SK-N-SH (cell line): ENCODE results near the gene R3HDML. TPM values are rescaled to one million over a fixed set of nuclear protein-coding genes. Genes with fewer than 3 reads are reported as not detected.

Experiments
- CTCF ChIA-PET: fragments of 300-600, 350-600 bp; formaldehyde crosslinking; extraction: SDS; loops from one replicate; lab custom pipeline; 2021; lab: Yijun Ruan, JAX
- POLR2A ChIA-PET: fragments of 350-600 bp; sonication (Branson Sonifier 250); formaldehyde crosslinking; extraction: SDS; loops from one replicate; lab custom pipeline; 2020; ENCODE audit warnings: antibody characterized with exemption, inconsistent platforms; lab: Yijun Ruan, JAX
- DNase-seq: peaks from one replicate; pipeline ENCODE4 v3.0.0; 2012
- H2AFZ ChIP-seq: fragments of 200-600 bp; sonication (generic); 2 replicates; pipeline ENCODE4 v1.8.1; 2016; ENCODE audit warnings: antibody characterized with exemption, mild to moderate bottlenecking, low read depth
- H3F3A ChIP-seq: fragments of 200-600 bp; sonication (generic); replicated peaks from 2 replicates; pipeline ENCODE3; 2016; ENCODE audit warnings: antibody characterized with exemption, mild to moderate bottlenecking; ENCODE audit not compliant: insufficient read depth
- H3K27ac ChIP-seq, 2 experiments: fragments of 200-500 bp in 1 of 2; fragments of 200-600 bp in 1 of 2; sonication (Bioruptor generic) in 1 of 2; sonication (generic), shearing (Covaris generic) in 1 of 2; 2 replicates each; pipeline versions ENCODE4 v1.5.1 to v1.6.1; 2014 to 2016; ENCODE audit warnings: low read depth in 2 of 2, inconsistent platforms in 1 of 2, low read length in 1 of 2, mild to moderate bottlenecking in 1 of 2, mixed read lengths in 1 of 2
- H3K27me3 ChIP-seq: fragments of 200-600 bp; sonication (generic), shearing (Covaris generic); 2 replicates; pipeline ENCODE4 v1.6.1; 2016; ENCODE audit warnings: mixed run types; ENCODE audit not compliant: insufficient read depth
- H3K36me3 ChIP-seq, 2 experiments: fragments of 200-500 bp in 1 of 2; fragments of 200-600 bp in 1 of 2; sonication (Bioruptor generic) in 1 of 2; sonication (generic) in 1 of 2; replicated peaks in 1 of 2; 2 replicates each; pipeline versions ENCODE3 to v1.5.1; 2014 to 2016; ENCODE audit warnings: low read length in 1 of 2, mild to moderate bottlenecking in 1 of 2; ENCODE audit not compliant: insufficient read depth in 2 of 2, control insufficient read depth in 1 of 2
- H3K4me1 ChIP-seq, 2 experiments: fragments of 200-500 bp in 1 of 2; fragments of 200-600 bp in 1 of 2; sonication (Bioruptor generic) in 1 of 2; sonication (generic), shearing (Covaris generic) in 1 of 2; 2 replicates each; pipeline versions ENCODE4 v1.5.1 to v1.6.1; 2014 to 2016; ENCODE audit warnings: low read depth in 1 of 2, low read length in 1 of 2, mixed run types in 1 of 2; ENCODE audit not compliant: insufficient read depth in 2 of 2, control insufficient read depth in 1 of 2
- H3K4me2 ChIP-seq: fragments of 200-600 bp; sonication (generic), shearing (Covaris generic); 2 replicates; pipeline ENCODE4 v1.6.1; 2017; ENCODE audit warnings: mixed run types
- H3K4me3 ChIP-seq, 2 experiments: fragments of 200-500 bp in 1 of 2; fragments of 200-600 bp in 1 of 2; sonication (Bioruptor generic) in 1 of 2; sonication (generic), shearing (Covaris generic) in 1 of 2; 2 replicates each; pipeline versions ENCODE4 v1.5.1 to v1.8.1; 2014 to 2016; ENCODE audit warnings: low read depth in 2 of 2, inconsistent platforms in 1 of 2, low read length in 1 of 2, mild to moderate bottlenecking in 1 of 2, mixed read lengths in 1 of 2, moderate library complexity in 1 of 2
- H3K79me2 ChIP-seq: fragments of 200-600 bp; sonication (generic); 2 replicates; pipeline ENCODE4 v1.8.1; 2017; ENCODE audit warnings: mild to moderate bottlenecking; ENCODE audit not compliant: insufficient read depth
- H3K9ac ChIP-seq: fragments of 200-600 bp; sonication (generic); 2 replicates; pipeline ENCODE4 v1.6.1; 2017; ENCODE audit warnings: mixed run types
- H3K9me2 ChIP-seq: fragments of 200-600 bp; sonication (generic); 2 replicates; pipeline ENCODE4 v1.6.1; 2017; ENCODE audit warnings: mixed run types
- H3K9me3 ChIP-seq: fragments of 200-600 bp; sonication (generic); 2 replicates; pipeline ENCODE4 v1.6.1; 2017; ENCODE audit warnings: mixed run types, mild to moderate bottlenecking, moderate library complexity
- H4K20me1 ChIP-seq: fragments of 200-600 bp; sonication (generic); 2 replicates; pipeline ENCODE4 v1.6.1; 2017; ENCODE audit warnings: mild to moderate bottlenecking, mixed run types; ENCODE audit not compliant: insufficient read depth
- CHD2 ChIP-seq: fragments of 150-350 bp; IDR thresholded peaks from 2 replicates; pipeline ENCODE4 v1.6.1; 2018; ENCODE audit warnings: low read length; ENCODE audit not compliant: partially characterized antibody
- EP300 ChIP-seq, 2 experiments: IDR thresholded peaks; 2 replicates each; pipeline versions ENCODE4 v1.4.0 to v1.6.1; 2012; ENCODE audit warnings: borderline replicate concordance in 1 of 2, low read depth in 1 of 2, low read length in 1 of 2
- EZH2phosphoT487 ChIP-seq: fragments of 200-600 bp; sonication (generic); IDR thresholded peaks from 2 replicates; pipeline ENCODE4 v1.6.1; 2017; ENCODE audit warnings: low read depth, mixed run types, mild to moderate bottlenecking, antibody characterized with exemption, moderate library complexity, borderline replicate concordance
- FOSL2 ChIP-seq: IDR thresholded peaks from 2 replicates; pipeline ENCODE4 v1.4.0; 2012; ENCODE audit warnings: low read depth, mild to moderate bottlenecking, moderate library complexity, borderline replicate concordance
- FOXM1 ChIP-seq: IDR thresholded peaks from 2 replicates; pipeline ENCODE4 v1.4.0; 2012; ENCODE audit warnings: low read depth, mild to moderate bottlenecking
- GABPA ChIP-seq: IDR thresholded peaks from 2 replicates; pipeline ENCODE4 v1.4.0; 2012; ENCODE audit warnings: low read depth, mild to moderate bottlenecking
- GATA2 ChIP-seq: sonication (generic); formaldehyde crosslinking; IDR thresholded peaks from 2 replicates; pipeline ENCODE4 v1.5.0; 2020; ENCODE audit warnings: mild to moderate bottlenecking, missing genetic modification reagents
- MXI1 ChIP-seq: IDR thresholded peaks from 2 replicates; pipeline ENCODE4 v1.6.1; 2012; ENCODE audit warnings: mild to moderate bottlenecking, low read depth, low read length, improper control_type of control experiment
- NRF1 ChIP-seq: IDR thresholded peaks from 2 replicates; pipeline ENCODE4 v1.6.1; 2012; ENCODE audit warnings: low read depth, mild to moderate bottlenecking, low read length
- RAD21 ChIP-seq: IDR thresholded peaks from 2 replicates; pipeline ENCODE4 v1.6.1; 2012; ENCODE audit warnings: mild to moderate bottlenecking, low read length
- RCOR1 ChIP-seq: fragments of 150-350 bp; IDR thresholded peaks from 2 replicates; pipeline ENCODE4 v1.6.1; 2017; ENCODE audit warnings: antibody characterized with exemption, low read length
- SIN3A ChIP-seq: IDR thresholded peaks from 2 replicates; pipeline ENCODE4 v1.6.1; 2012; ENCODE audit warnings: low read depth, mild to moderate bottlenecking, low read length, moderate library complexity, borderline replicate concordance
- SMC3 ChIP-seq: IDR thresholded peaks from 2 replicates; pipeline ENCODE4 v1.6.1; 2012; ENCODE audit warnings: low read depth, low read length, improper control_type of control experiment
- USF1 ChIP-seq: IDR thresholded peaks from 2 replicates; pipeline ENCODE4 v1.4.0; 2012; ENCODE audit warnings: low read depth, borderline replicate concordance
- YY1 ChIP-seq: IDR thresholded peaks from 2 replicates; pipeline ENCODE4 v1.4.0; 2012; ENCODE audit warnings: low read depth, mild to moderate bottlenecking
- WGBS: methylation state at CpG from one replicate; pipeline ENCODE4 v1.1.6; 2017; ENCODE audit warnings: low lambda C conversion rate; 5-methylcytosine and 5-hydroxymethylcytosine counted together
- polyA plus RNA-seq, 3 experiments: library from polyadenylated mRNA; depleted of rRNA; stranded (reverse); fragments of >200 nt; gene quantifications; 2 replicates each; pipeline ENCODE4 v1.2.3, GENCODE V29; 2012
- TF ChIP-seq, protein P1 (sequence below): IDR thresholded peaks from 2 replicates; pipeline ENCODE4 v1.6.1; 2012; ENCODE audit warnings: mild to moderate bottlenecking, low read depth, low read length, moderate library complexity
- TF ChIP-seq, protein P2 (sequence below): IDR thresholded peaks from 2 replicates; pipeline ENCODE4 v1.4.0; 2012; ENCODE audit warnings: low read depth
- TF ChIP-seq, protein P3 (sequence below): fragments of 150-350 bp; IDR thresholded peaks from 2 replicates; pipeline ENCODE4 v1.6.1; 2016; ENCODE audit warnings: mild to moderate bottlenecking, low read depth, low read length
- TF ChIP-seq, protein P4 (sequence below): IDR thresholded peaks from 2 replicates; pipeline ENCODE4; 2012

R3HDML gene
- polyA plus RNA-seq, 1 of the 3 experiments (the other 2 are of a cell fraction), result not detected

GRCh38 chr20:44319839-44320422 lies 16.9 kb upstream of the R3HDML start:
- H2AFZ ChIP-seq, result no peak overlapping the region
- no peaks in the 10 kb centered on the region for H3K4me1 ChIP-seq
- H3K9ac ChIP-seq, result no peak overlapping the region
- H4K20me1 ChIP-seq, result no peaks in the 10 kb centered on the region
- no peak overlapping the region for H3K27ac ChIP-seq
- no peaks in the 10 kb centered on the region for H3K79me2 ChIP-seq
- no peaks in the 10 kb centered on the region for H3F3A ChIP-seq
- H3K4me3 ChIP-seq, result no peak overlapping the region
- H3K36me3 ChIP-seq, result no peaks in the 10 kb centered on the region
- 80% methylated on average over 2 of the region's 2 CpGs for WGBS
- H3K27me3 ChIP-seq, result no peaks in the 10 kb centered on the region; the same call in 1 of the 2 replicates
- no peak overlapping the region for H3K4me2 ChIP-seq
- no peaks in the 10 kb centered on the region for H3K9me2 ChIP-seq
- no peak for TF ChIP-seq EP300 (IDR thresholded peaks at IDR 0.05; ENCODE audit: borderline replicate concordance in 1 of 2, low read depth in 1 of 2, low read length in 1 of 2)
- no peak for TF ChIP-seq SMC3
- TF ChIP-seq USF1, result no peak
- no peak for TF ChIP-seq EZH2phosphoT487
- TF ChIP-seq NRF1, result no peak
- TF ChIP-seq, protein P1, sequence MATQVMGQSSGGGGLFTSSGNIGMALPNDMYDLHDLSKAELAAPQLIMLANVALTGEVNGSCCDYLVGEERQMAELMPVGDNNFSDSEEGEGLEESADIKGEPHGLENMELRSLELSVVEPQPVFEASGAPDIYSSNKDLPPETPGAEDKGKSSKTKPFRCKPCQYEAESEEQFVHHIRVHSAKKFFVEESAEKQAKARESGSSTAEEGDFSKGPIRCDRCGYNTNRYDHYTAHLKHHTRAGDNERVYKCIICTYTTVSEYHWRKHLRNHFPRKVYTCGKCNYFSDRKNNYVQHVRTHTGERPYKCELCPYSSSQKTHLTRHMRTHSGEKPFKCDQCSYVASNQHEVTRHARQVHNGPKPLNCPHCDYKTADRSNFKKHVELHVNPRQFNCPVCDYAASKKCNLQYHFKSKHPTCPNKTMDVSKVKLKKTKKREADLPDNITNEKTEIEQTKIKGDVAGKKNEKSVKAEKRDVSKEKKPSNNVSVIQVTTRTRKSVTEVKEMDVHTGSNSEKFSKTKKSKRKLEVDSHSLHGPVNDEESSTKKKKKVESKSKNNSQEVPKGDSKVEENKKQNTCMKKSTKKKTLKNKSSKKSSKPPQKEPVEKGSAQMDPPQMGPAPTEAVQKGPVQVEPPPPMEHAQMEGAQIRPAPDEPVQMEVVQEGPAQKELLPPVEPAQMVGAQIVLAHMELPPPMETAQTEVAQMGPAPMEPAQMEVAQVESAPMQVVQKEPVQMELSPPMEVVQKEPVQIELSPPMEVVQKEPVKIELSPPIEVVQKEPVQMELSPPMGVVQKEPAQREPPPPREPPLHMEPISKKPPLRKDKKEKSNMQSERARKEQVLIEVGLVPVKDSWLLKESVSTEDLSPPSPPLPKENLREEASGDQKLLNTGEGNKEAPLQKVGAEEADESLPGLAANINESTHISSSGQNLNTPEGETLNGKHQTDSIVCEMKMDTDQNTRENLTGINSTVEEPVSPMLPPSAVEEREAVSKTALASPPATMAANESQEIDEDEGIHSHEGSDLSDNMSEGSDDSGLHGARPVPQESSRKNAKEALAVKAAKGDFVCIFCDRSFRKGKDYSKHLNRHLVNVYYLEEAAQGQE, result no peak
- TF ChIP-seq GATA2, result no peak
- TF ChIP-seq RAD21, result no peak
- no peak for TF ChIP-seq GABPA
- no peak for TF ChIP-seq RCOR1
- no peak for TF ChIP-seq FOSL2
- no peak for TF ChIP-seq SIN3A
- TF ChIP-seq, protein P2, sequence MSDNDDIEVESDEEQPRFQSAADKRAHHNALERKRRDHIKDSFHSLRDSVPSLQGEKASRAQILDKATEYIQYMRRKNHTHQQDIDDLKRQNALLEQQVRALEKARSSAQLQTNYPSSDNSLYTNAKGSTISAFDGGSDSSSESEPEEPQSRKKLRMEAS, result no peak
- no peak for TF ChIP-seq FOXM1
- TF ChIP-seq, protein P3, sequence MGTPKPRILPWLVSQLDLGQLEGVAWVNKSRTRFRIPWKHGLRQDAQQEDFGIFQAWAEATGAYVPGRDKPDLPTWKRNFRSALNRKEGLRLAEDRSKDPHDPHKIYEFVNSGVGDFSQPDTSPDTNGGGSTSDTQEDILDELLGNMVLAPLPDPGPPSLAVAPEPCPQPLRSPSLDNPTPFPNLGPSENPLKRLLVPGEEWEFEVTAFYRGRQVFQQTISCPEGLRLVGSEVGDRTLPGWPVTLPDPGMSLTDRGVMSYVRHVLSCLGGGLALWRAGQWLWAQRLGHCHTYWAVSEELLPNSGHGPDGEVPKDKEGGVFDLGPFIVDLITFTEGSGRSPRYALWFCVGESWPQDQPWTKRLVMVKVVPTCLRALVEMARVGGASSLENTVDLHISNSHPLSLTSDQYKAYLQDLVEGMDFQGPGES, result no peak
- no peak for TF ChIP-seq MXI1
- no peak for TF ChIP-seq CHD2
- TF ChIP-seq YY1, result no peak
- TF ChIP-seq, protein P4, sequence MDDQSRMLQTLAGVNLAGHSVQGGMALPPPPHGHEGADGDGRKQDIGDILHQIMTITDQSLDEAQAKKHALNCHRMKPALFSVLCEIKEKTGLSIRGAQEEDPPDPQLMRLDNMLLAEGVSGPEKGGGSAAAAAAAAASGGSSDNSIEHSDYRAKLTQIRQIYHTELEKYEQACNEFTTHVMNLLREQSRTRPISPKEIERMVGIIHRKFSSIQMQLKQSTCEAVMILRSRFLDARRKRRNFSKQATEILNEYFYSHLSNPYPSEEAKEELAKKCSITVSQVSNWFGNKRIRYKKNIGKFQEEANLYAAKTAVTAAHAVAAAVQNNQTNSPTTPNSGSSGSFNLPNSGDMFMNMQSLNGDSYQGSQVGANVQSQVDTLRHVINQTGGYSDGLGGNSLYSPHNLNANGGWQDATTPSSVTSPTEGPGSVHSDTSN, result no peak
- ChIA-PET POLR2A (no interaction called here), CTCF (interaction anchor here (0.7 to 2.6 kb wide), 4 partner anchors 8 to 152 kb away, joined by 3 to 16 read pairs (median 4); partner anchors contain the start of gene FITM2)
- H3K9me3 ChIP-seq, result no peaks in the 10 kb centered on the region
- DNase-seq, result no peak
